Activated CD8-positive, alpha-beta memory T cell treated with anti-CD3 and anti-CD28 coated beads for 48 hours (primary cell): ENCODE measurements around the gene WASF2.

Experiments used
- DNase-seq, 3 experiments: peaks; one replicate each; pipeline ENCODE4 v3.0.0-alpha.2; 2020; ENCODE audit warnings: low read depth in 2 of 3, low spot score in 2 of 3

Gene WASF2

GRCh38 chr1:27360159-27361043, 129.6 kb downstream of the WASF2 start:
- DNase-seq, result no peak

GRCh38 chr1:27359822-27360158, 130.2 kb downstream of the WASF2 start:
- DNase-seq, result no peak

GRCh38 chr1:27358928-27359313, 131.0 kb downstream of the WASF2 start:
- DNase-seq, result no peak

- DNase-seq, result no peak
Observed at GRCh38 chr1:27358038-27358927, 131.7 kb downstream of the WASF2 start.

DNA sequence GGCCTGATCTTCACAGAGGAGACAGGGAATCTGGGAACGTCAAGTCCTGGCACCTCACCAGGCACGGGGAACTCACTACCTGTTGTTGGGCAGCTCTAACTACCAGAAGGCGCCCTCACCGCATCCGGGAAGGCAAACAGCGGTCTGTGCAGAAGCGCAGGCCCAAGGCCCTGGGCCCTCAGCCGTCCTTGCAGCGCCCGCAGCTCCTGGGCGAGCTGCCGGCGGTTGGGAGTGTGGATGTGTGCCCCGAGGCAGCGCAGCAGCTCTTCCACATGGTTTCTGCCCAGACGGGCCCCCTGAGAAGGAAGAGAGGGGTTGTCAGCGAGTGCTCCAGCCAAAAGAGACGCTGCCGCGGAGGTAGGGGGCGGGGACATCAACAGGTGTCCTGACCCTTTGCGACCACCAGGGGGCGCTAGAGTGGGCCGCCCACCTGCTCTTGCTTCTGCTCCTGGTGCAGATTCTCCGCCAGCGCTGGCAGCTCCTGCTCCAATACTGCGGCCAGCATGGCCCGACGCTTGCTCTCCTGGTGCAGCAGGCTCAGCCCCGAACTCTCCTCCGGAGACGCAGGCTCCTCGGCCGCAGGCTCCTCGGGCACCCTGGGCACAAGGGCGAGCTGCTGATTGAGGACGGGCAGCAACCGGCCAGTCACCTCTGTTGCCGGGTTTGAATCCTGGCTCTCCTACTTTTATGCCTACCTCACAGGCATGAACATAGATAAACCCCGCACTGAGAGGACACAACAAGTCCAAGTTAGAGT, 132.5 kb downstream of the WASF2 start:
- peak in 2 of 3 experiments; percentile 59 to 83 for DNase-seq

- DNase-seq, result no peak
Observed at GRCh38 chr1:27356619-27357280, 133.2 kb downstream of the WASF2 start.

- DNase-seq, result no peak
Observed at GRCh38 chr1:27356277-27356618, 133.7 kb downstream of the WASF2 start.

DNA sequence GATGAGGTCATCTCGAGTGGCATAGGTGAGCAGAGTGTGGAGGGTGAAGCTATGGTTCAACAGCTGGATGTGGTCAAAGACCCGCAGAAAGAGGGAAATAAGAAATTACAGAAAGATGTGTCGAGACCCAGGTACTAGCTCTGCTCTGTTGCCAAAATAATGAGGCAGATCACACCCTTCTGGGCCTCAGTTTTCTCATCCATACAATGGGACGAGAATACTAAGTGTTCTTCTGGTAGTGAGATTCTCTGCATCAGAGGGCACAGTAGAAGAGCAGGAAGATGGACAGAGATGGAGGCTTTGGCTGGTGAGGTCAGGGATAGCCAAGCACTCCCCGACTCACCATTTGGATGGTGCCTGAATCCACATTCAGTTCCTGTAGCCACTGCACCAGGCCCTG, 134.3 kb downstream of the WASF2 start:
- no peak for DNase-seq
